OCI-LY3 (cell line): ENCODE results near the gene WDR18.

Experiments
- EZH2phosphoT487 ChIP-seq: fragments of 200-600 bp; shearing (Covaris generic); IDR thresholded peaks from 2 replicates; pipeline ENCODE4 v1.6.1; 2018; ENCODE audit warnings: antibody characterized with exemption, mixed run types, low read depth
- TF ChIP-seq, protein P1 (sequence below): fragments of 200-600, 300-600 bp; sonication (generic); IDR thresholded peaks from 2 replicates; pipeline ENCODE4 v1.5.1; 2014; ENCODE audit warnings: antibody characterized with exemption, low read length, low read depth

DNA sequence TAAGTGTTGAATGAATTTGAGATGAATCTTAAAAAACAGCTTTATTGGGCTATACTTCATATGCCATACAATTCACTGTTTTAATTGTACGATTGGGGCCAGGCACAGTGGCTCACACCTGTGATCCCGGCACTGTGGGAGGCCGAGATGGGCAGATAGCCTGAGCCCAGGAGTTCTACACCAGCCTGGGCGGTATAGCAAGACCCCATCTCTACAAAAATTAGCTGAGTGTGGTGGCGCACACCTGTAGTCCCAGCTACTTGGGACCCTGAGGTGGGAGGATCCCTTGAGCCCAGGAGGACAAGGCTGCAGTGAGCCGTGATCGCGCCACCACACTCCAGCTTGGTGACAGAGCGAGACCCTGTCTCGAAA, 48.0 kb upstream of the WDR18 start:
- no peak for TF ChIP-seq EZH2phosphoT487
- TF ChIP-seq, protein P1, sequence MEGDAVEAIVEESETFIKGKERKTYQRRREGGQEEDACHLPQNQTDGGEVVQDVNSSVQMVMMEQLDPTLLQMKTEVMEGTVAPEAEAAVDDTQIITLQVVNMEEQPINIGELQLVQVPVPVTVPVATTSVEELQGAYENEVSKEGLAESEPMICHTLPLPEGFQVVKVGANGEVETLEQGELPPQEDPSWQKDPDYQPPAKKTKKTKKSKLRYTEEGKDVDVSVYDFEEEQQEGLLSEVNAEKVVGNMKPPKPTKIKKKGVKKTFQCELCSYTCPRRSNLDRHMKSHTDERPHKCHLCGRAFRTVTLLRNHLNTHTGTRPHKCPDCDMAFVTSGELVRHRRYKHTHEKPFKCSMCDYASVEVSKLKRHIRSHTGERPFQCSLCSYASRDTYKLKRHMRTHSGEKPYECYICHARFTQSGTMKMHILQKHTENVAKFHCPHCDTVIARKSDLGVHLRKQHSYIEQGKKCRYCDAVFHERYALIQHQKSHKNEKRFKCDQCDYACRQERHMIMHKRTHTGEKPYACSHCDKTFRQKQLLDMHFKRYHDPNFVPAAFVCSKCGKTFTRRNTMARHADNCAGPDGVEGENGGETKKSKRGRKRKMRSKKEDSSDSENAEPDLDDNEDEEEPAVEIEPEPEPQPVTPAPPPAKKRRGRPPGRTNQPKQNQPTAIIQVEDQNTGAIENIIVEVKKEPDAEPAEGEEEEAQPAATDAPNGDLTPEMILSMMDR, result no peak
